ENCODE measurements around the gene KIF26B.
A peak's percentile ranks its signal among the peaks of the same experiment; 100 is the strongest.

KIF26B gene

GRCh38 chr1:245448975-245449431, 294.2 kb downstream of the KIF26B start:
- peak; percentile 38 for ATAC-seq
- TF ChIP-seq PPARA (CRISPR knock-in tag; IDR thresholded peaks at IDR 0.05; ENCODE audit: borderline replicate concordance) (no peak), OSR1 (CRISPR knock-in tag; IDR thresholded peaks at IDR 0.05) (no peak), GLIS3 (CRISPR knock-in tag; IDR thresholded peaks at IDR 0.05) (no peak), CSDC2 (CRISPR knock-in tag; IDR thresholded peaks at IDR 0.05) (no peak), ESRRG (CRISPR knock-in tag; IDR thresholded peaks at IDR 0.05) (no peak), ZNF8 (CRISPR knock-in tag; IDR thresholded peaks at IDR 0.05) (no peak), ISL1 (CRISPR knock-in tag; IDR thresholded peaks at IDR 0.05) (no peak)

DNA sequence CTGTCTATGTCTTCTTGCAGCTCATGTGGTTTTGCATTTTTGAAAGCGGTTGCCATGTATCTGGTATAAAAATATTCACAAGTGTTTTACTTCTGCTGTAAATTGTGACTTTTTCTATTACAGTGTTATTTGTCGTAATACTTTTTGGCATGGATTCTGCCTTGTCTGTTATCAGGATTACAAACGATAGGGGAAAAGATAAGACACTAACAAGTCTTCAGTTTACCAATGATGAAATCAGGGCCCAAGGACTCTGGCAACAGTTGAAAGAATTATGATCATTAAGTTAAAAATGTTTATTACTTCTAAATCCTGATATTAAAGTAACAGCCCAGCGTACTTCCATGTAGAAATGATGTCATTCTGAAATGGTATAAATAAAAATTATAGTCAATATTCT, 298.8 kb downstream of the KIF26B start:
- no peak for ATAC-seq
- TF ChIP-seq PATZ1 (CRISPR knock-in tag; IDR thresholded peaks at IDR 0.05; ENCODE audit: borderline replicate concordance) = no peak
- no peak for TF ChIP-seq ARNTL (CRISPR knock-in tag; IDR thresholded peaks at IDR 0.05; ENCODE audit: borderline replicate concordance, low read depth)
- no peak for TF ChIP-seq ZC3H10 (CRISPR knock-in tag; IDR thresholded peaks at IDR 0.05)

DNA sequence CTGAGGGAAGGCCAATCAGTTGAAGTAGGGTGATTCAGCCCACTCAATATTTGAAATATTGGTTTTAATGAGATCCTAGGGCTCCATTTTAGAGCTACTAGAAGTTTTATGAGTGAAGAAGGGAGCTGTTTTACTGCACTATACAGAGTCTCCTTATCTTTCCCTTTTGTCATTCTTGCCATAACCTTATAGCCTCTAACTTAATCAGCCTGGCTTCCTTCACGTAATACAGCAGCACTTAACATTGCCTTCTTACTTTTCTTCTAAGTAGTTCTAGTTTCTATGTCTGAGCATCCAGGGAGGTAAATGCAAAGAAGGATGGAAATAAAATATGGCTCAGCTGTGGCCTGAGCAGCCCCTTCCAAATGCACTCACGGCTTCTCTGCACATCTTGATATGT, 299.3 kb downstream of the KIF26B start:
- TF ChIP-seq OSR1 (CRISPR knock-in tag; IDR thresholded peaks at IDR 0.05) (no peak), ISL1 (CRISPR knock-in tag; IDR thresholded peaks at IDR 0.05) (no peak), CSDC2 (CRISPR knock-in tag; IDR thresholded peaks at IDR 0.05) (no peak), SNAI2 (CRISPR knock-in tag; IDR thresholded peaks at IDR 0.05) (no peak), TCF4 (CRISPR knock-in tag; IDR thresholded peaks at IDR 0.05; ENCODE audit: borderline replicate concordance) (no peak), ZNF70 (CRISPR knock-in tag; IDR thresholded peaks at IDR 0.05) (no peak), ARNTL (CRISPR knock-in tag; IDR thresholded peaks at IDR 0.05; ENCODE audit: borderline replicate concordance, low read depth) (no peak), ZFP3 (CRISPR knock-in tag; IDR thresholded peaks at IDR 0.05) (no peak), GLIS3 (CRISPR knock-in tag; IDR thresholded peaks at IDR 0.05) (no peak), TOX (CRISPR knock-in tag; IDR thresholded peaks at IDR 0.05; ENCODE audit: borderline replicate concordance) (no peak), ZNF565 (CRISPR knock-in tag; conservative IDR thresholded peaks at IDR 0.05; ENCODE audit: low read depth) (no peak)
- TF ChIP-seq, protein P1, sequence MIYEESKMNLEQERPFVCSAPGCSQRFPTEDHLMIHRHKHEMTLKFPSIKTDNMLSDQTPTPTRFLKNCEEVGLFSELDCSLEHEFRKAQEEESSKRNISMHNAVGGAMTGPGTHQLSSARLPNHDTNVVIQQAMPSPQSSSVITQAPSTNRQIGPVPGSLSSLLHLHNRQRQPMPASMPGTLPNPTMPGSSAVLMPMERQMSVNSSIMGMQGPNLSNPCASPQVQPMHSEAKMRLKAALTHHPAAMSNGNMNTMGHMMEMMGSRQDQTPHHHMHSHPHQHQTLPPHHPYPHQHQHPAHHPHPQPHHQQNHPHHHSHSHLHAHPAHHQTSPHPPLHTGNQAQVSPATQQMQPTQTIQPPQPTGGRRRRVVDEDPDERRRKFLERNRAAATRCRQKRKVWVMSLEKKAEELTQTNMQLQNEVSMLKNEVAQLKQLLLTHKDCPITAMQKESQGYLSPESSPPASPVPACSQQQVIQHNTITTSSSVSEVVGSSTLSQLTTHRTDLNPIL (CRISPR knock-in tag; IDR thresholded peaks at IDR 0.05; ENCODE audit: low read depth) = no peak
- TF ChIP-seq, protein P2, sequence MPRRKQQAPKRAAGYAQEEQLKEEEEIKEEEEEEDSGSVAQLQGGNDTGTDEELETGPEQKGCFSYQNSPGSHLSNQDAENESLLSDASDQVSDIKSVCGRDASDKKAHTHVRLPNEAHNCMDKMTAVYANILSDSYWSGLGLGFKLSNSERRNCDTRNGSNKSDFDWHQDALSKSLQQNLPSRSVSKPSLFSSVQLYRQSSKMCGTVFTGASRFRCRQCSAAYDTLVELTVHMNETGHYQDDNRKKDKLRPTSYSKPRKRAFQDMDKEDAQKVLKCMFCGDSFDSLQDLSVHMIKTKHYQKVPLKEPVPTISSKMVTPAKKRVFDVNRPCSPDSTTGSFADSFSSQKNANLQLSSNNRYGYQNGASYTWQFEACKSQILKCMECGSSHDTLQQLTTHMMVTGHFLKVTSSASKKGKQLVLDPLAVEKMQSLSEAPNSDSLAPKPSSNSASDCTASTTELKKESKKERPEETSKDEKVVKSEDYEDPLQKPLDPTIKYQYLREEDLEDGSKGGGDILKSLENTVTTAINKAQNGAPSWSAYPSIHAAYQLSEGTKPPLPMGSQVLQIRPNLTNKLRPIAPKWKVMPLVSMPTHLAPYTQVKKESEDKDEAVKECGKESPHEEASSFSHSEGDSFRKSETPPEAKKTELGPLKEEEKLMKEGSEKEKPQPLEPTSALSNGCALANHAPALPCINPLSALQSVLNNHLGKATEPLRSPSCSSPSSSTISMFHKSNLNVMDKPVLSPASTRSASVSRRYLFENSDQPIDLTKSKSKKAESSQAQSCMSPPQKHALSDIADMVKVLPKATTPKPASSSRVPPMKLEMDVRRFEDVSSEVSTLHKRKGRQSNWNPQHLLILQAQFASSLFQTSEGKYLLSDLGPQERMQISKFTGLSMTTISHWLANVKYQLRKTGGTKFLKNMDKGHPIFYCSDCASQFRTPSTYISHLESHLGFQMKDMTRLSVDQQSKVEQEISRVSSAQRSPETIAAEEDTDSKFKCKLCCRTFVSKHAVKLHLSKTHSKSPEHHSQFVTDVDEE (CRISPR knock-in tag; IDR thresholded peaks at IDR 0.05) = no peak
- TF ChIP-seq, protein P3, sequence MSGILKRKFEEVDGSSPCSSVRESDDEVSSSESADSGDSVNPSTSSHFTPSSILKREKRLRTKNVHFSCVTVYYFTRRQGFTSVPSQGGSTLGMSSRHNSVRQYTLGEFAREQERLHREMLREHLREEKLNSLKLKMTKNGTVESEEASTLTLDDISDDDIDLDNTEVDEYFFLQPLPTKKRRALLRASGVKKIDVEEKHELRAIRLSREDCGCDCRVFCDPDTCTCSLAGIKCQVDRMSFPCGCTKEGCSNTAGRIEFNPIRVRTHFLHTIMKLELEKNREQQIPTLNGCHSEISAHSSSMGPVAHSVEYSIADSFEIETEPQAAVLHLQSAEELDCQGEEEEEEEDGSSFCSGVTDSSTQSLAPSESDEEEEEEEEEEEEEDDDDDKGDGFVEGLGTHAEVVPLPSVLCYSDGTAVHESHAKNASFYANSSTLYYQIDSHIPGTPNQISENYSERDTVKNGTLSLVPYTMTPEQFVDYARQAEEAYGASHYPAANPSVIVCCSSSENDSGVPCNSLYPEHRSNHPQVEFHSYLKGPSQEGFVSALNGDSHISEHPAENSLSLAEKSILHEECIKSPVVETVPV (CRISPR knock-in tag; IDR thresholded peaks at IDR 0.05) = no peak

GRCh38 chr1:245457562-245457961, 302.8 kb downstream of the KIF26B start:
- TF ChIP-seq PPARA (CRISPR knock-in tag; IDR thresholded peaks at IDR 0.05; ENCODE audit: borderline replicate concordance) = no peak
- no peak for TF ChIP-seq SNAI2 (CRISPR knock-in tag; IDR thresholded peaks at IDR 0.05)
- no peak for TF ChIP-seq CSDC2 (CRISPR knock-in tag; IDR thresholded peaks at IDR 0.05)
- TF ChIP-seq, protein P3 (CRISPR knock-in tag; IDR thresholded peaks at IDR 0.05) = no peak
- no peak for TF ChIP-seq PATZ1 (CRISPR knock-in tag; IDR thresholded peaks at IDR 0.05; ENCODE audit: borderline replicate concordance)
- no peak for TF ChIP-seq ESRRG (CRISPR knock-in tag; IDR thresholded peaks at IDR 0.05)
- no peak for TF ChIP-seq ZFP3 (CRISPR knock-in tag; IDR thresholded peaks at IDR 0.05)
- TF ChIP-seq ZFP30 (CRISPR knock-in tag; IDR thresholded peaks at IDR 0.05) = no peak
- TF ChIP-seq RARB (CRISPR knock-in tag; IDR thresholded peaks at IDR 0.05) = no peak
- no peak for TF ChIP-seq TCF4 (CRISPR knock-in tag; IDR thresholded peaks at IDR 0.05; ENCODE audit: borderline replicate concordance)
- no peak for TF ChIP-seq TOX (CRISPR knock-in tag; IDR thresholded peaks at IDR 0.05; ENCODE audit: borderline replicate concordance)
- TF ChIP-seq ARNTL (CRISPR knock-in tag; IDR thresholded peaks at IDR 0.05; ENCODE audit: borderline replicate concordance, low read depth) = no peak
- TF ChIP-seq, protein P4, sequence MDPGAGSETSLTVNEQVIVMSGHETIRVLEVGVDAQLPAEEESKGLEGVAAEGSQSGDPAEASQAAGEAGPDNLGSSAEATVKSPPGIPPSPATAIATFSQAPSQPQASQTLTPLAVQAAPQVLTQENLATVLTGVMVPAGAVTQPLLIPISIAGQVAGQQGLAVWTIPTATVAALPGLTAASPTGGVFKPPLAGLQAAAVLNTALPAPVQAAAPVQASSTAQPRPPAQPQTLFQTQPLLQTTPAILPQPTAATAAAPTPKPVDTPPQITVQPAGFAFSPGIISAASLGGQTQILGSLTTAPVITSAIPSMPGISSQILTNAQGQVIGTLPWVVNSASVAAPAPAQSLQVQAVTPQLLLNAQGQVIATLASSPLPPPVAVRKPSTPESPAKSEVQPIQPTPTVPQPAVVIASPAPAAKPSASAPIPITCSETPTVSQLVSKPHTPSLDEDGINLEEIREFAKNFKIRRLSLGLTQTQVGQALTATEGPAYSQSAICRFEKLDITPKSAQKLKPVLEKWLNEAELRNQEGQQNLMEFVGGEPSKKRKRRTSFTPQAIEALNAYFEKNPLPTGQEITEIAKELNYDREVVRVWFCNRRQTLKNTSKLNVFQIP (CRISPR knock-in tag; IDR thresholded peaks at IDR 0.05; ENCODE audit: borderline replicate concordance, low read depth) = no peak
- no peak for TF ChIP-seq BACH2 (CRISPR knock-in tag; IDR thresholded peaks at IDR 0.05; ENCODE audit: borderline replicate concordance)
- TF ChIP-seq ZNF565 (CRISPR knock-in tag; conservative IDR thresholded peaks at IDR 0.05; ENCODE audit: low read depth) = no peak
- no peak for TF ChIP-seq ISL1 (CRISPR knock-in tag; IDR thresholded peaks at IDR 0.05)
- TF ChIP-seq ZNF8 (CRISPR knock-in tag; IDR thresholded peaks at IDR 0.05) = no peak
- no peak for ATAC-seq

More for the DNA sequence above, 299.3 kb downstream of the KIF26B start:
- ATAC-seq = no peak

Data from SK-N-SH treated with all-trans-retinoic acid at 6 μM for 48 hours (cell line).